ENCODE results near the gene BSDC1.
"Not testable (repeated sequence)": the region's sequence is repeated elsewhere in the genome, so short reads cannot be mapped to it uniquely, and the experiment has no call there.

BSDC1 gene, protein sequence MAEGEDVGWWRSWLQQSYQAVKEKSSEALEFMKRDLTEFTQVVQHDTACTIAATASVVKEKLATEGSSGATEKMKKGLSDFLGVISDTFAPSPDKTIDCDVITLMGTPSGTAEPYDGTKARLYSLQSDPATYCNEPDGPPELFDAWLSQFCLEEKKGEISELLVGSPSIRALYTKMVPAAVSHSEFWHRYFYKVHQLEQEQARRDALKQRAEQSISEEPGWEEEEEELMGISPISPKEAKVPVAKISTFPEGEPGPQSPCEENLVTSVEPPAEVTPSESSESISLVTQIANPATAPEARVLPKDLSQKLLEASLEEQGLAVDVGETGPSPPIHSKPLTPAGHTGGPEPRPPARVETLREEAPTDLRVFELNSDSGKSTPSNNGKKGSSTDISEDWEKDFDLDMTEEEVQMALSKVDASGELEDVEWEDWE

DNA sequence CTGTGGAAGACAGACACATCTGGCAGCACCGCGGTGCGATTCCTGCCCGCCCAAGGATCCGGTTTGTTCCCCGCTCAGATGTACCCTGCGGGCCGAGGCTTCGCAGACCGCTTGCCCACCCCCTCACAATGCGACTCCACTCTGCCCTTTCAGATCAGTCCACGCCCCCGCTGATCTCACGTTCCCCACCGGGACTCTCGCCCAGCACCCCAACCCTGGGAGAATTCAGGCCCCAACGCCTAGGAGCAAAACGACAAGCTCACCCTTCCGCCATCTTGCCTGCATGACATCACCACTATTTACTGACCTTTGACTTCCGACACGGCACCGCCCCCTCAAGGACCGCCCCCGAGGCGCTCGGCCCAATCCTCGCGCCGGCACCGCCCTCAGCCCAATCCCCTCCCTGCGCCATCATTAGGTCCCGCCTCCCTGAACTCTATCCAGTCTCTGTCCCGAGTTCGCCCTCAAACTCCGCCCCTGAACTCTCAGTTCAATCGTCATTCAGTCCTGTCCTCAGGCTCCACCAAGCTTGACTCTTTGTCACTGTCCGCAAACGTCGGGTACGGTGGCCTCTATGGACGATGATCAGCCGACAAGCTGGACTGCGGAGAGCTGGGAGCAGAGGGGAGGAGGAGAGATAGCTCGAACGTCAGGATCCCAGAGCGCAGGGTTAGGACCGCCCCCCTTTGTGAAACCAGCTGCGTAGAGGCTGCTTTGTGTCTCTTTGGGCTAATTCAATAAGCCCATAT lies at the start of gene BSDC1:
Gene BSDC1, minus strand, starts transcription at position 301 of the 749 bp plus-strand sequence. Its CDS starts 27 bp downstream, at position 274.
- H3K36me3 ChIP-seq (ENCODE audit: insufficient read depth, low read length) = peaks cover 33% of the 10 kb centered on the region
- TF ChIP-seq EZH2 (IDR thresholded peaks at IDR 0.05; ENCODE audit: borderline replicate concordance, low read depth, low read length, severe bottlenecking) = no peak
- TF ChIP-seq CTCF (IDR thresholded peaks at IDR 0.05; ENCODE audit: borderline replicate concordance, extremely low read depth, low read length, poor library complexity, severe bottlenecking) = no peak
- ATAC-seq (ENCODE audit: insufficient read depth, low read depth) (peak; percentile 96), DNase-seq (peak; percentile 99)
- peak within 1 kb of the TSS; percentile 75 for H3K9ac ChIP-seq (ENCODE audit: low read depth, low read length)
- H4K20me1 ChIP-seq (ENCODE audit: insufficient read depth, low read length) = peaks cover 12% of the 10 kb centered on the region
- no peaks in the 10 kb centered on the region for H3K27me3 ChIP-seq (ENCODE audit: insufficient read depth, low read length, poor library complexity)
- peak within 1 kb of the TSS; percentile 90 for H2AFZ ChIP-seq (ENCODE audit: low read depth, low read length)
- H3K4me1 ChIP-seq (ENCODE audit: insufficient read depth, low read length) = peaks cover 32% of the 10 kb centered on the region
- H3K79me2 ChIP-seq (ENCODE audit: insufficient read depth, low read length) = peaks cover 46% of the 10 kb centered on the region
- H3K27ac ChIP-seq (ENCODE audit: low read length) = peak within 1 kb of the TSS; percentile 87
- peak within 1 kb of the TSS; percentile 81 for H3K4me2 ChIP-seq (ENCODE audit: insufficient read depth, low read length)
- peak within 1 kb of the TSS; percentile 43 to 73 for H3K4me3 ChIP-seq (ENCODE audit: low read depth in 1 of 2, low read length in 2 of 2)
- no peaks in the 10 kb centered on the region for H3K9me3 ChIP-seq (ENCODE audit: insufficient read depth, low read length, severe bottlenecking)

DNA sequence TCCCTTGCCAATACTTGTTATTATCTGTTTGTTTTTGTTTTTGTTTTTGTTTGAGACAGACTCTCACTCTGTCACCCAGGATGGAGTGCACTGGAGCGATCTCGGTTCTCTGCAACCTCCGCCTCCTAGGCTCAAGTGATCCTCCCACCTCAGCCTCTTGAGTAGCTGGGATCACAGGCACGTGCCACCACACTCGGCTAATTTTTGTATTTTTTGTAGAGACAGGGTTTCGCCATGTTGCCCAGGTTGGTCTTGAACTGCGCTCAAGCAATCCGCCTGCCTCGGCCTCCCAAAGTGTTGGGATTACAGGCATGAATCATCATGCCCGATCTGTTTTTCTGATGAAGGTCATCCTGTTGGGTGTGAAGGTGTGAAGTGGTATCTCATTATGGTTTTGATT lies 47.2 kb upstream of the BSDC1 start:
- H3K4me2 ChIP-seq (ENCODE audit: insufficient read depth, low read length); H4K20me1 ChIP-seq (ENCODE audit: insufficient read depth, low read length); H2AFZ ChIP-seq (ENCODE audit: low read depth, low read length); H3K27ac ChIP-seq (ENCODE audit: low read length); ATAC-seq (ENCODE audit: insufficient read depth, low read depth); H3K4me1 ChIP-seq (ENCODE audit: insufficient read depth, low read length); DNase-seq; H3K9ac ChIP-seq (ENCODE audit: low read depth, low read length); H3K27me3 ChIP-seq (ENCODE audit: insufficient read depth, low read length, poor library complexity); H3K4me3 ChIP-seq (ENCODE audit: low read depth in 1 of 2, low read length in 2 of 2); H3K9me3 ChIP-seq (ENCODE audit: insufficient read depth, low read length, severe bottlenecking); H3K36me3 ChIP-seq (ENCODE audit: insufficient read depth, low read length); H3K79me2 ChIP-seq (ENCODE audit: insufficient read depth, low read length): not testable (repeated sequence)

GRCh38 chr1:32438777-32439176 lies 44.5 kb upstream of the BSDC1 start:
- not testable (repeated sequence) for H3K79me2 ChIP-seq (ENCODE audit: insufficient read depth, low read length); H3K9me3 ChIP-seq (ENCODE audit: insufficient read depth, low read length, severe bottlenecking); H3K9ac ChIP-seq (ENCODE audit: low read depth, low read length); H3K27ac ChIP-seq (ENCODE audit: low read length); H3K4me2 ChIP-seq (ENCODE audit: insufficient read depth, low read length); H3K4me1 ChIP-seq (ENCODE audit: insufficient read depth, low read length); ATAC-seq (ENCODE audit: insufficient read depth, low read depth); H3K36me3 ChIP-seq (ENCODE audit: insufficient read depth, low read length); H3K27me3 ChIP-seq (ENCODE audit: insufficient read depth, low read length, poor library complexity); H2AFZ ChIP-seq (ENCODE audit: low read depth, low read length); H4K20me1 ChIP-seq (ENCODE audit: insufficient read depth, low read length); H3K4me3 ChIP-seq (ENCODE audit: low read depth in 1 of 2, low read length in 2 of 2); DNase-seq

GRCh38 chr1:32438136-32438535 lies 43.9 kb upstream of the BSDC1 start:
- Histone ChIP-seq H3K36me3 (ENCODE audit: insufficient read depth, low read length) (no peaks in the 10 kb centered on the region), H3K9me3 (ENCODE audit: insufficient read depth, low read length, severe bottlenecking) (no peaks in the 10 kb centered on the region), H3K27ac (ENCODE audit: low read length) (no peak overlapping the region), H3K4me1 (ENCODE audit: insufficient read depth, low read length) (no peaks in the 10 kb centered on the region), H3K27me3 (ENCODE audit: insufficient read depth, low read length, poor library complexity) (peaks cover 2% of the 10 kb centered on the region), H2AFZ (ENCODE audit: low read depth, low read length) (no peak overlapping the region), H3K4me2 (ENCODE audit: insufficient read depth, low read length) (no peak overlapping the region), H4K20me1 (ENCODE audit: insufficient read depth, low read length) (no peaks in the 10 kb centered on the region), H3K4me3 (ENCODE audit: low read depth in 1 of 2, low read length in 2 of 2) (no peak overlapping the region), H3K9ac (ENCODE audit: low read depth, low read length) (no peak overlapping the region), H3K79me2 (ENCODE audit: insufficient read depth, low read length) (no peaks in the 10 kb centered on the region)
- TF ChIP-seq CTCF (IDR thresholded peaks at IDR 0.05; ENCODE audit: borderline replicate concordance, extremely low read depth, low read length, poor library complexity, severe bottlenecking) (no peak), EZH2 (IDR thresholded peaks at IDR 0.05; ENCODE audit: borderline replicate concordance, low read depth, low read length, severe bottlenecking) (no peak)
- no peak for DNase-seq
- ATAC-seq (ENCODE audit: insufficient read depth, low read depth) = no peak

Data from DND-41 (cell line).